CMK (cell line): Measurements from ENCODE around the gene CLEC16A.

Experiments used
- DNase-seq: peaks from one replicate; pipeline ENCODE4 v3.0.0-alpha.2; 2010; ENCODE audit warnings: low read depth

Gene CLEC16A

DNA sequence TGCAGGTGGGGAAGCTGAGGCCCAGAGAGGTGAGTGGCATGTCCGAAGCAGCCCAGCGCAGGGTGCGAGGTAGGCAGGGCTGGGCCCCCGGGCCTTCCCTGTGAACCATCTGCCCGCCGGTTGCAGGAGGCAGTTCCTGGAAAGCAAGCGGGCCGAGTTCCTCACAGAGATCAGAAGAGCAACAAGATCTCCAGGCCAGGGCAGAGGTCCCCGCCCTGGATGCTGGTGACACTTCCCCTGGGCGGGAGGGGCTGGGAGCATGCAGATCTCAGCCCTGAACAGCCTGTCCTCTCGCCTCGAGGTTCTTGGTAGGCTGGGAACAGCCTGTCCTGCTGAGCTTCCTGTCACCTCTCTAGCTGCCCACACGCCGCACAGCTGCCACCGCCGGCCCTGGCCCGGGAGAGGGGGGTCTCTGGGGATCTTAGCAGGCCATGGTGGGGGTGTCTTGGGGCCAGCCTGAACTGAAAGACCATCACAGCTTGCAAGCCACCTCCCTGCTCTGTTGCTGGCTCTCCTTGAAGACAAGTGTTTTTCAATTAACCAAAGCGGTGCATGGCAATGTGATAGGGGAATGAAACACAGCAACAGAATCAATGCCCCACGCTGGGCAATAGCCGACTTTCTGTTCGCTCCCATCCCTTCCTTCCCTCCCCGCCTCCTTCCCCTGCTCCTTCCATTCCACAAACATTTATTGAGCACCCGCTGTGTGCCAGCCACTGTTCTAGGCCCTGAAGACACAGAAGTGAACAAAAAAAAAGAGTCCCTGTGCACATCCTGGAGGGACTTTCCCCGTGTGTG, 279.9 kb downstream of the CLEC16A start:
- peak; percentile 86 for DNase-seq

DNA sequence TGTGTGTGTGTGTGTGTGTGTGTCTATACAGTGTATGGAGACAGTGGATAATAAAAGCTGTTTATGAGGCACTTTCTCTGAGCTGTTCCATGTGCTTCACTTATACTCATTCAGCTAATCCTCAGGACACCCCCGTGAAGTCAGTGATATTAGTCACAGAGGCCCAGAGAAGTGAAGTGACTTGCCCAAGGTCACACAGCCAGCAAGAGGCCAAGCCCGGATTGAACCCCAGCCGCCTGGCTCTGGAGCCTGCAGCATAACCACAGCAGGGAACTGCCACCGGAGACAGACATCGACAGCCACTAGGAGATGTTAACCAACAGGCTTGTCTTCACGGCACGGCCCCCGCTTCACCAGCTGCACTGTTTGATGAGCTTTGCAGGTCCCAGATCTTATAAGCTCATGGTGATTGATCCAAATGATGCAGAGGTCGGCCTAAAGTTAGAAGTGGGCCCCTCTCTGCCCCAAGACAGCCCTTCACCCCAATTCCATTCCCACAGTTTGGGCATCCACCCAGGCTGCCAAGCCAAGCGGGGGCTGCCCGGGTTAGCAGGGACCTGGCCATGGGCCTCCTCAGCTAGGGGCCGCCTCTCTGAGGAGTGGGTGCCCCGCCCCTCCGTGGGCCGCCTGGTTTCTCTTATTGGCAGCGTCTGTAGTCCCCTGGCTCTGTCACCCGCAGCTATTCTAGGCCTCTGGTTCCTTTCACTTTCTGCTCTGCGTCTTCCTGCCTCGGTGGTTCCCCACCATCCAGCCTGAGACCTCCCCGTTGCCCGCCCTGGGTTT, 280.7 kb downstream of the CLEC16A start:
- no peak for DNase-seq

DNA sequence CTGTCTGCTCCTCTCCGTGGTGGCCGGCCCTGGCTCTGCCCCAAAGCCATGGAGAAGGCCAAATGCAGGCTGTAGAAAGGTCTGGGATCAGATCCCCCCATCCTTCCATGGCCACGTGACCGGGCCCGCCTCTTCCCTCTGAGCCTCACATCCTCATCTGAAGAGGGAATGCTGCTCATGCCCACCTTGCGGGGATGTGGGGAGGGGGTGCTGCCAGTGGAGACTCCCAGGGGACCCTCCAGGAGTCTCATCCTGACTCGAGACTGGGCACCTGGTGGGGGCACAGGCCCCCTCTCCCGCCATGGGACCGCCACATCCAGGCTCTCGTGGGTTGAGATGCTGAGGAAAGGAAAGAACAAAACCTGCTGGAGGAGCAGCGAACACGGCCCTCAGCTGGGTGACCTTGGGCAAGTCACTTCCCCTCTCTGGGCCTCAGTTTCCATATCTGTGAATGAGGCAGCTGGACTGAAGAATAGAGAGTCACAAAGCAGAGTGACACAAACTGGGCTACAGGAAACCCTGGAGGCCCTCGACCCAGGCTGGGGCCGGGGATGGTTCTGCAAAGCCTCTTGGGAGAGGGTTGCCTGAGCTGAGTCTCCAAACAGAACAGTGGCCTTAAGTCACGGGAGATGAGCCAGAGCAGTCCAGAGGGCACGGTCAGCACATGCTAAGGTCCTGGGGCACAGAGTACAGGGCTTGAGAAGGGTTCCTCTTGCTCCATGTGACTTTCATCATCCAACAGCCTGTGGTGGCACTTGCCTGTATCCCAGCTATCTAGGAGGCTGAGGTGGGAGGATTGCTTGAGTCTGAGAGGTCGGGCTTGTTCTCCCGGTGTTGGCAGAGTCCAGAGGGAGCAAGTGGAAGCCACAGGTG, 281.5 kb downstream of the CLEC16A start:
- no peak for DNase-seq

DNA sequence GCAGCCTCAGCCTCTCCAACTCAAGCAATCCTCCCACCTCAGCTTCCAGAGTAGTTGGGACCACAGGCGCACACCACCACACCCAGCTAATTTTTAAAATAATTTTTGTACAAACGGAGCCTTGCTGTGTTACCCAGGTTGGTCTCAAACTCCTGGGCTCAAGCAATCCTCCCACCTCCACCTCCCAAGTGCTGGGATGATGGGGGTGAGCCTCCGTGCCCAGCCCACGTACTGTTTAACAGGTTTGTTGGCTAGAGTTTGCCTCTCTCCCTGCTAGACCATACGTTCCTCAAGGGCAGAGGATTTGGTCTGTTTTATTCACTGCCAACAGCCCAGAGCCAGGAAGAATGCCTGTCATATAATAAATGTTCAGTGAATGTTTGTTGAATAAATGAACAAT, 285.1 kb downstream of the CLEC16A start:
- DNase-seq, result no peak

DNA sequence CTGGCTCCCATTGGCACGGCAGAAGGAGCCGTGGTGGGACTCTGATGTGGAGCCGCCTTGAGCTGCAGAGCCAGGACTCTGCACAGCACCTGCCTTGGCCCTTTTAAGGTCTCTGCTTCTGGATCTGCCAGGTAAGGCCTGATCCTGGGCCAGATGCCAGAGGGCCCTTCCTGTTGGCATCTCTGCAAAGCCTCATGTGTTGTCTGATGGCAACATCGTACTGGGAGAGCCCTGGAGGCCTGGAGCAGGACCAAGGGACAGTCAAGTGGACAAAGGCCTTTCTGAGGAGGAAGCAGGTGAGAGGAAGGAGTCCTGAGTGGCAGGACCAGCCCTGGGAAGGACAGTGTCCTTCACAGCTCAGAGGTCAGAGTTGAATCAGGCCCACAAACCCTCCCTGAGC, 285.5 kb downstream of the CLEC16A start:
- no peak for DNase-seq

DNA sequence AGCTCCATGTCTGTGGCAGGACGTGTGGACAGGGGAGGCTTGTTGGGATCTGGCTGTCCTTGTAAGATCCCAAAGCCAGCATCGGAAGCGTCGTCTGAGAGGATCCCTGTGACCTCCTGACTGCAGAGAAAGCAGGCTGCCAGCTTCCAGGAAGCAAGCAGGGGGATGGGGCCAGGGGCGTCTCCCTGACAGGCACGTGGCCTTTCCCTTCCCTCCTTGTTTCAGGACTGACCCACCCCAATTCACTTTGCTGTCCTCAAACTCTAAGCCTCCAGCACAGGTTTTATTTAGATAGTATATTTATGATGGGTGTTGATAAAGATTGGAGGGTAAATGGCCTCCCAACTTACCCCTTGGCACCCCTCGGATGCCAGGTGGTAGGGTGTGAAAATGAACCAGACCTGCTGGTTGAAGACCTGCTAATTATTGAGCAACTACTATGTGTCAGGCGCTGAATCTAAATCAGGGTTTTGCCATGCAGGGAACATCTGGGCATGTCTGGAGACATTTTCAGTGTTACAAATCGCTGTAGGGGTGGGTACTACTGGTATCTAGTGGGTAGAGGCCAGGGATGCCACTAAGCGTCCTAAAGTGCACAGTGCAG, 287.1 kb downstream of the CLEC16A start:
- DNase-seq, result no peak
